ENCODE measurements around the gene FOXC2. TPM values are rescaled to one million over a fixed set of nuclear protein-coding genes. Genes with fewer than 3 reads are reported as not detected.

Gene FOXC2
- total RNA-seq, 1 donor from 2014 or later, result not detected

DNA sequence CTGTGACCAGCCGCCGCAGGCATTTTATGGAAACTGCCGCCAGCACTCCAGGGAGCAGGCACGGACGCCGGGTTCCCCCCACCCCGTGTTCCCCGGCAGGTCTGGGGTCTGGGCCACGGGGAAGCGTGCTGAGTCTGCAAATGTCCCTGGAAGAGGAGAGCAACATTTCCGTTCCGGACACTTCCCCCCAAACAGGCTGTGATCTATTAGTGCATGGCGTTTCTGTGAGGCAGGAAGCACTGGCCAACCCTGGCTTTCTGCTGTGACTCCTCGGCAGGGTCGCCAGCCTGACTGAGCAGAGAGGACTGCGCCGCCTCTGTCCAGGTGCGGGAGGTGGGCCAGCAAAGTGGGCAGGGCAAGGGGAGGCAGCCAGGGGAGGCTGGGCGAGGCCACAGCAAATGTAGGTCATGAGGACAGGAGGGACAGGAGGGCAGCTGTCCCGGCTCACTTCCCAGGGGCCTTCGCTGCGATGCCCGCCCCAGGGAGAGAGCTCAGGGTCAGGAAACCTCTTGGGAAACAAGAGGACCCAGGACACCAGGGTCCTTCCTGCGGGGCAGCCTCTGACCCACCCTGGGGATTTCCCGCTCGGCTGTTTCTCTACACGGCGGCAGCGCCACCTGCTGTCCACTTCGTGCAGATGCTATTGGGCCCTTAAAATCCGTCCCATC, 46.8 kb upstream of the FOXC2 start:
- Mint-ChIP-seq H3K4me3 (ENCODE audit: unreplicated experiment) (no peak overlapping the region), H3K36me3 (ENCODE audit: unreplicated experiment) (no peaks in the 10 kb centered on the region), H3K9me3 (ENCODE audit: unreplicated experiment) (peaks cover 4% of the 10 kb centered on the region), H3K4me1 (ENCODE audit: low read depth, unreplicated experiment) (peaks cover 8% of the 10 kb centered on the region), H3K27ac (ENCODE audit: unreplicated experiment) (no peak overlapping the region), H3K27me3 (ENCODE audit: unreplicated experiment) (peaks cover 20% of the 10 kb centered on the region)
- DNase-seq, result peak; percentile 80
- TF ChIP-seq, protein P1, sequence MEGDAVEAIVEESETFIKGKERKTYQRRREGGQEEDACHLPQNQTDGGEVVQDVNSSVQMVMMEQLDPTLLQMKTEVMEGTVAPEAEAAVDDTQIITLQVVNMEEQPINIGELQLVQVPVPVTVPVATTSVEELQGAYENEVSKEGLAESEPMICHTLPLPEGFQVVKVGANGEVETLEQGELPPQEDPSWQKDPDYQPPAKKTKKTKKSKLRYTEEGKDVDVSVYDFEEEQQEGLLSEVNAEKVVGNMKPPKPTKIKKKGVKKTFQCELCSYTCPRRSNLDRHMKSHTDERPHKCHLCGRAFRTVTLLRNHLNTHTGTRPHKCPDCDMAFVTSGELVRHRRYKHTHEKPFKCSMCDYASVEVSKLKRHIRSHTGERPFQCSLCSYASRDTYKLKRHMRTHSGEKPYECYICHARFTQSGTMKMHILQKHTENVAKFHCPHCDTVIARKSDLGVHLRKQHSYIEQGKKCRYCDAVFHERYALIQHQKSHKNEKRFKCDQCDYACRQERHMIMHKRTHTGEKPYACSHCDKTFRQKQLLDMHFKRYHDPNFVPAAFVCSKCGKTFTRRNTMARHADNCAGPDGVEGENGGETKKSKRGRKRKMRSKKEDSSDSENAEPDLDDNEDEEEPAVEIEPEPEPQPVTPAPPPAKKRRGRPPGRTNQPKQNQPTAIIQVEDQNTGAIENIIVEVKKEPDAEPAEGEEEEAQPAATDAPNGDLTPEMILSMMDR (IDR thresholded peaks at IDR 0.05; ENCODE audit: partially characterized antibody, unreplicated experiment), result peak; percentile 91

DNA sequence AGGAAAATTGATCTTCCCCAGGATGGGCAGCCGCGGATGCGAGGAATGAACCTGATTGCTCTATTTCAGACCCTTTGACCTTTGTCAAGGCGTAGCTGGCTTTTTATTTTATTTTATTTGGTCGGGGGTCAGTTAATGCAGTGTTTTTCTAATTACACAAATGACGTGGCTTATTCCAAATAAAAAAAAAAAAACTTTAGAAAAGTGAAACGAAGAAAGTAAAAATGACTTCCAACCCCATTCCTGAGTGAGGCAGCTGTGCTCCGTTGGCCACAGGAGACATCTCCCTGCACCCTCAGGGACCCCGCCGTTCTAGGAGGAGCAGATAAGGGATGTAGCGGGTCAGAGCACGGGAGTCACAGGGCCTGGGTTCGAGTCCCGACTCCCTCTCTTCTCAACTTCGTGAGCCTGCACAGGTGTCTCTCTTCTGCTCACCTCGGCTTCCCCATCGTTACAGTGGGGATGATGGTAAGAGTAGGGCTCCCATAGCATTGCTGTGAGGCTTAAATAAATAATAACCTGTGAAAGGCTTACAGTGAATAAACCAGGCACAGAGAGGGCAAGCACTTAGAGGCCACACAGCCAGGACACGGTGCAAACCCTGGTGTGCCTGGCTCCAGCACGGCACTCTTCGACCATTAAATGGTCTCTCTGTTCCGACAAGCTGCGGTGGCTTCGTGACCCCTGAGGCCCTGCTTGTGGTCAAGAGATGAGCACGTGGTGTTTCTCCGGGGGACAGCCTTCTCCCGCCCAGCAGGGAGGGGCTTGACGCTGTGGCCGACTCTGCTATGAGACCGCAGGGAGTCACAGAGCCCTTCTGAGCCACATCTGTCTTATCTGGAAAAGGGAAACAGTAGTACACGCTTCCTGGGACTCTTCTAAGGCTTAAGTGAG, 46.1 kb upstream of the FOXC2 start:
- Mint-ChIP-seq H3K27ac (ENCODE audit: unreplicated experiment) (no peak overlapping the region), H3K4me3 (ENCODE audit: unreplicated experiment) (no peak overlapping the region), H3K9me3 (ENCODE audit: unreplicated experiment) (no peaks in the 10 kb centered on the region), H3K4me1 (ENCODE audit: low read depth, unreplicated experiment) (peaks cover 6% of the 10 kb centered on the region), H3K27me3 (ENCODE audit: unreplicated experiment) (peaks cover 18% of the 10 kb centered on the region), H3K36me3 (ENCODE audit: unreplicated experiment) (no peaks in the 10 kb centered on the region)
- no peak for DNase-seq
- TF ChIP-seq, protein P1 (IDR thresholded peaks at IDR 0.05; ENCODE audit: partially characterized antibody, unreplicated experiment), result peak; percentile 2

DNA sequence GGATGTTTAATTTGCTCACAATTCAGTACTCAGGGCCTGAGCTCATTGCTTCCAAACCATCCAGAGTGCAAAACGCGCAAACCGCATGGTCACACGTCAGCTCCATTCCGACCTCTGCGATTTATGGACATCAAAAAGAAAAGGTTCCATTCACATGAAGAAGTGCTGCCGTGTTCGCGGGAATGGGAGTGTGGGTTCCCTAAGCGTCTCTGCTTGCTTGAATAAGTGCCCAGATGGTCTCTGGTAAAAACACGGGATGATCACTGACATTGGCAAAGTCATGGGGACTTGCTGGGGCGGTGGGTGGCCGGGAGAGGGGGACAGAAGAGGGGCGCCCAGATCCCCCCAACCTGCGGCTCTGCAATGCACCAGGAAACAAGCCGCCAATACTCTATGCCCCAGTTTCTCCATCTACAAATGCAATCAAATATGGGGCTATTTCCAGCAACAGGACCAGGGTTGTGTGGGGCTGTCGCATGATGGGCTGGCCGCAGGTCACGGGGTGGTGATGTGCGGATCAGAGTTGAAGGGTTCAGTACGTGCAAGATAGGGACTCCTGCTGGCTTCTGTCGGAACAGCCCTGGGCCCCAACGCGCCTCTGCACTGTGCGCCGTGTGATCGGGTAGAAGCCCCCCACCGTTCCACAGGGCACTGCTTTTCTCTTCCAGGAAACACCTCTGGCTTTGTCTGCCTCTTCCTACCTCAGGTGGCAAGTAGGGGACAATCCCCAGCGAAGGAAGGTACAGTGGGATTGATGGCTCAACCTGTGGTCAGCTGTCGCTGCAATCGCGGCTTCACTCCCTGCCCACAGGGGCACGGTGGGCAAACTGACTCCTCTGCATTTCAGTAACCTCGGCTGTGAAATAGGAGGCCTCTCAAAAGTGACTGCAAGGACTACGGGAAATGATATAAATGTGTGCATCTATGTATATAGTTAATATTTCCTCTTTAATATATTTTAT, 45.1 kb upstream of the FOXC2 start:
- Mint-ChIP-seq H3K9me3 (ENCODE audit: unreplicated experiment) (no peaks in the 10 kb centered on the region), H3K27ac (ENCODE audit: unreplicated experiment) (no peak overlapping the region), H3K36me3 (ENCODE audit: unreplicated experiment) (no peaks in the 10 kb centered on the region), H3K4me1 (ENCODE audit: low read depth, unreplicated experiment) (peaks cover 3% of the 10 kb centered on the region), H3K4me3 (ENCODE audit: unreplicated experiment) (no peak overlapping the region), H3K27me3 (ENCODE audit: unreplicated experiment) (peaks cover 20% of the 10 kb centered on the region)
- TF ChIP-seq, protein P1 (IDR thresholded peaks at IDR 0.05; ENCODE audit: partially characterized antibody, unreplicated experiment), result no peak
- peak; percentile 21 for DNase-seq

DNA sequence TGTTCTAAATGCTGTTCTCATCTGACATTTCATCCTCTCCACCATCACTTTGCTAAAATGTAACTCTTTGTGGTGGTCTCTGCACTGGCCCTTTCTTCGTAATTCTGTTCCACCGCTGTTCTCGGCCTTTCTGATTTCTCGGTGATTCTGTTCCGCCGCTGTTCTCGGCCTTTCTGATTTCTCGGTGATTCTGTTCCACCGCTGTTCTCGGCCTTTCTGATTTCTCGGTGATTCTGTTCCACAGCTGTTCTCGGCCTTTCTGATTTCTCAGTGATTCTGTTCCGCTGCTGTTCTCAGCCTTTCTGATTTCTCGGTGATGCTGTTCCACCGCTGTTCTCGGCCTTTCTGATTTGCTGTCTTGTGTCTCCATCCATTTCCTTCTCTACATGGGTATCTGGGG, 44.0 kb upstream of the FOXC2 start:
- Mint-ChIP-seq H3K36me3 (ENCODE audit: unreplicated experiment) (peaks cover 3% of the 10 kb centered on the region), H3K9me3 (ENCODE audit: unreplicated experiment) (peaks cover 4% of the 10 kb centered on the region), H3K4me1 (ENCODE audit: low read depth, unreplicated experiment) (no peaks in the 10 kb centered on the region), H3K27ac (ENCODE audit: unreplicated experiment) (no peak overlapping the region), H3K27me3 (ENCODE audit: unreplicated experiment) (peaks cover 14% of the 10 kb centered on the region), H3K4me3 (ENCODE audit: unreplicated experiment) (no peak overlapping the region)
- TF ChIP-seq, protein P1 (IDR thresholded peaks at IDR 0.05; ENCODE audit: partially characterized antibody, unreplicated experiment), result no peak
- no peak for DNase-seq
